Effector CD4-positive, alpha-beta T cell (primary cell): ENCODE results near the gene PRICKLE4.
"Not testable (repeated sequence)": the region's sequence is repeated elsewhere in the genome, so short reads cannot be mapped to it uniquely, and the experiment has no call there.

Experiments
- DNase-seq: peaks from one replicate; pipeline ENCODE4 v3.0.0-alpha.2; 2020

The PRICKLE4 gene

GRCh38 chr6:41746107-41746506 lies 34.5 kb upstream of the PRICKLE4 start:
- DNase-seq, result no peak

- DNase-seq, result no peak
These were observed 33.1 kb upstream of the PRICKLE4 start, which contains the start of gene PGC for GRCh38 chr6:41747256-41748101. PGC (minus strand) TSS chr6:41747397; CDS start chr6:41747334, 63 bp downstream.

- DNase-seq, result no peak
These were observed 32.5 kb upstream of the PRICKLE4 start for GRCh38 chr6:41748102-41748477.

- DNase-seq, result no peak
These were observed 32.0 kb upstream of the PRICKLE4 start for GRCh38 chr6:41748542-41748941.

- DNase-seq, result no peak
These were observed 30.2 kb upstream of the PRICKLE4 start for GRCh38 chr6:41750374-41750773.

- no peak for DNase-seq
These were observed 24.7 kb upstream of the PRICKLE4 start for GRCh38 chr6:41755895-41756294.

GRCh38 chr6:41756354-41756753 lies 24.2 kb upstream of the PRICKLE4 start:
- DNase-seq, result no peak

- DNase-seq, result no peak
These were observed 23.3 kb upstream of the PRICKLE4 start for GRCh38 chr6:41757271-41757670.

GRCh38 chr6:41757931-41758640 lies 22.5 kb upstream of the PRICKLE4 start:
- no peak for DNase-seq

- DNase-seq, result no peak
These were observed 21.9 kb upstream of the PRICKLE4 start for GRCh38 chr6:41758641-41759035.

- no peak for DNase-seq
These were observed 21.3 kb upstream of the PRICKLE4 start for GRCh38 chr6:41759106-41759904.

GRCh38 chr6:41759905-41760579 lies 20.5 kb upstream of the PRICKLE4 start:
- no peak for DNase-seq

GRCh38 chr6:41763470-41763869 lies 17.1 kb upstream of the PRICKLE4 start:
- DNase-seq, result no peak

GRCh38 chr6:41766043-41766664 lies 14.4 kb upstream of the PRICKLE4 start:
- DNase-seq, result not testable (repeated sequence)

GRCh38 chr6:41767112-41767833 lies 13.3 kb upstream of the PRICKLE4 start:
- DNase-seq, result no peak

- no peak for DNase-seq
These were observed 11.9 kb upstream of the PRICKLE4 start for GRCh38 chr6:41768545-41769308.

GRCh38 chr6:41769376-41769775 lies 11.2 kb upstream of the PRICKLE4 start:
- no peak for DNase-seq

- no peak for DNase-seq
These were observed 10.1 kb upstream of the PRICKLE4 start for GRCh38 chr6:41770381-41771057.

GRCh38 chr6:41771058-41771983 lies 9.3 kb upstream of the PRICKLE4 start:
- DNase-seq, result no peak
